AG20443 (cell line): Measurements from ENCODE around the gene WRAP73.

Source experiments
- DNase-seq: peaks from one replicate; pipeline ENCODE4 v3.0.0; 2012; ENCODE audit warnings: low spot score, mixed read lengths

The WRAP73 gene

GRCh38 chr1:3668585-3669300 is 18.8 kb upstream of the WRAP73 start:
- DNase-seq = peak; percentile 71

GRCh38 chr1:3668148-3668547 is 18.2 kb upstream of the WRAP73 start:
- no peak for DNase-seq

- no peak for DNase-seq
These were observed 14.9 kb upstream of the WRAP73 start for GRCh38 chr1:3664700-3665375.

- DNase-seq = no peak
These were observed 14.2 kb upstream of the WRAP73 start for GRCh38 chr1:3663999-3664699.

- no peak for DNase-seq
These were observed 12.3 kb upstream of the WRAP73 start for GRCh38 chr1:3662080-3662671.

- DNase-seq = no peak
These were observed 11.7 kb upstream of the WRAP73 start for GRCh38 chr1:3661631-3662030.

- DNase-seq = no peak
These were observed 10.8 kb upstream of the WRAP73 start for GRCh38 chr1:3660704-3661103.

- no peak for DNase-seq
These were observed 9.2 kb upstream of the WRAP73 start for GRCh38 chr1:3659093-3659492.

- DNase-seq = no peak
These were observed 8.3 kb upstream of the WRAP73 start for GRCh38 chr1:3658231-3658615.

- DNase-seq = no peak
These were observed 7.8 kb upstream of the WRAP73 start for GRCh38 chr1:3657578-3658230.

- no peak for DNase-seq
These were observed 7.2 kb upstream of the WRAP73 start for GRCh38 chr1:3657096-3657475.

- DNase-seq = no peak
These were observed 6.7 kb upstream of the WRAP73 start for GRCh38 chr1:3656450-3657095.

- DNase-seq = no peak
These were observed 4.8 kb upstream of the WRAP73 start for GRCh38 chr1:3654549-3655281.

- DNase-seq = no peak
These were observed 3.3 kb upstream of the WRAP73 start for GRCh38 chr1:3653286-3653618.

GRCh38 chr1:3652548-3653285 is 2.8 kb upstream of the WRAP73 start:
- no peak for DNase-seq

- DNase-seq = no peak
These were observed 2.1 kb upstream of the WRAP73 start, which contains the start of gene TP73 for GRCh38 chr1:3651930-3652547. TSS of gene TP73 (plus strand) at chr1:3652516. CDS start at chr1:3682366, 29,850 bp downstream.

GRCh38 chr1:3651026-3651929 is 1.4 kb upstream of the WRAP73 start:
- no peak for DNase-seq

- no peak for DNase-seq
These were observed 534 bp upstream of the WRAP73 start for GRCh38 chr1:3650248-3651025.
